ENCODE measurements around the gene CDH23. TPM values are rescaled to one million over a fixed set of nuclear protein-coding genes. Genes with fewer than 3 reads are reported as not detected.

CDH23 gene
- total RNA-seq, 2 donors from 2014 or later, result 1.1 to 2.8 TPM

- Mint-ChIP-seq H3K27ac (no peak overlapping the region), H3K27me3 (ENCODE audit: low read depth) (no peaks in the 10 kb centered on the region), H3K9me3 (no peaks in the 10 kb centered on the region), H3K4me3 (no peak overlapping the region), H3K36me3 (ENCODE audit: insufficient read depth in 2 of 2) (no peaks in the 10 kb centered on the region), H3K4me1 (ENCODE audit: low read depth) (no peaks in the 10 kb centered on the region)
- ATAC-seq (replicated peaks in 1 of 2), result no peak
- no peak for DNase-seq
Measured at GRCh38 chr10:71449026-71449425, 52.3 kb downstream of the CDH23 start.

GRCh38 chr10:71451754-71452153, 55.0 kb downstream of the CDH23 start:
- H3K27me3 Mint-ChIP-seq (ENCODE audit: low read depth), result peaks cover 6% of the 10 kb centered on the region
- H3K36me3 Mint-ChIP-seq (ENCODE audit: insufficient read depth in 2 of 2), result no peaks in the 10 kb centered on the region
- H3K4me1 Mint-ChIP-seq (ENCODE audit: low read depth), result no peaks in the 10 kb centered on the region
- DNase-seq (no peak), ATAC-seq (replicated peaks in 1 of 2) (no peak)
- no peaks in the 10 kb centered on the region for H3K9me3 Mint-ChIP-seq
- no peak overlapping the region for H3K27ac Mint-ChIP-seq
- H3K4me3 Mint-ChIP-seq, result no peak overlapping the region

GRCh38 chr10:71453186-71453585, 56.5 kb downstream of the CDH23 start:
- no peaks in the 10 kb centered on the region for H3K4me1 Mint-ChIP-seq (ENCODE audit: low read depth)
- DNase-seq (no peak), ATAC-seq (replicated peaks in 1 of 2) (no peak)
- H3K36me3 Mint-ChIP-seq (ENCODE audit: insufficient read depth in 2 of 2), result no peaks in the 10 kb centered on the region
- H3K9me3 Mint-ChIP-seq, result no peaks in the 10 kb centered on the region
- H3K27ac Mint-ChIP-seq, result no peak overlapping the region
- H3K27me3 Mint-ChIP-seq (ENCODE audit: low read depth), result peaks cover 6% of the 10 kb centered on the region
- no peak overlapping the region for H3K4me3 Mint-ChIP-seq

GRCh38 chr10:71454347-71454746, 57.6 kb downstream of the CDH23 start:
- ATAC-seq (replicated peaks in 1 of 2) (no peak), DNase-seq (no peak)
- Mint-ChIP-seq H3K9me3 (no peaks in the 10 kb centered on the region), H3K27me3 (ENCODE audit: low read depth) (peaks cover 6% of the 10 kb centered on the region), H3K36me3 (ENCODE audit: insufficient read depth in 2 of 2) (no peaks in the 10 kb centered on the region), H3K4me3 (no peak overlapping the region), H3K27ac (no peak overlapping the region), H3K4me1 (ENCODE audit: low read depth) (no peaks in the 10 kb centered on the region)

- ATAC-seq (replicated peaks in 1 of 2) (no peak), DNase-seq (no peak)
- Mint-ChIP-seq H3K4me1 (ENCODE audit: low read depth) (no peaks in the 10 kb centered on the region), H3K9me3 (no peaks in the 10 kb centered on the region), H3K27me3 (ENCODE audit: low read depth) (peaks cover 6% of the 10 kb centered on the region), H3K4me3 (no peak overlapping the region), H3K27ac (no peak overlapping the region), H3K36me3 (ENCODE audit: insufficient read depth in 2 of 2) (no peaks in the 10 kb centered on the region)
Measured at GRCh38 chr10:71455035-71455434, 58.3 kb downstream of the CDH23 start.

- H3K27me3 Mint-ChIP-seq (ENCODE audit: low read depth), result peaks cover 6% of the 10 kb centered on the region
- H3K4me3 Mint-ChIP-seq, result no peak overlapping the region
- no peaks in the 10 kb centered on the region for H3K9me3 Mint-ChIP-seq
- no peak for ATAC-seq (replicated peaks in 1 of 2)
- no peaks in the 10 kb centered on the region for H3K4me1 Mint-ChIP-seq (ENCODE audit: low read depth)
- no peak overlapping the region for H3K27ac Mint-ChIP-seq
- H3K36me3 Mint-ChIP-seq (ENCODE audit: insufficient read depth in 2 of 2), result no peaks in the 10 kb centered on the region
- DNase-seq, result no peak
Measured at GRCh38 chr10:71456631-71457030, 59.9 kb downstream of the CDH23 start.

- Mint-ChIP-seq H3K4me3 (no peak overlapping the region), H3K27ac (no peak overlapping the region), H3K4me1 (ENCODE audit: low read depth) (no peaks in the 10 kb centered on the region), H3K36me3 (ENCODE audit: insufficient read depth in 2 of 2) (no peaks in the 10 kb centered on the region), H3K9me3 (no peaks in the 10 kb centered on the region), H3K27me3 (ENCODE audit: low read depth) (peaks cover 6% of the 10 kb centered on the region)
- DNase-seq, result no peak
- no peak for ATAC-seq (replicated peaks in 1 of 2)
Measured at GRCh38 chr10:71457908-71458307, 61.2 kb downstream of the CDH23 start.

- H3K27ac Mint-ChIP-seq, result no peak overlapping the region
- H3K36me3 Mint-ChIP-seq (ENCODE audit: insufficient read depth in 2 of 2), result no peaks in the 10 kb centered on the region
Measured at GRCh38 chr10:71458387-71458786, 61.7 kb downstream of the CDH23 start.

GRCh38 chr10:71459513-71459912, 62.8 kb downstream of the CDH23 start:
- Mint-ChIP-seq H3K36me3 (ENCODE audit: insufficient read depth in 2 of 2) (no peaks in the 10 kb centered on the region), H3K27ac (no peak overlapping the region)

More at GRCh38 chr10:71458387-71458786, 61.7 kb downstream of the CDH23 start:
- DNase-seq, result no peak
- Mint-ChIP-seq H3K4me3 (no peak overlapping the region), H3K27me3 (ENCODE audit: low read depth) (peaks cover 6% of the 10 kb centered on the region), H3K9me3 (no peaks in the 10 kb centered on the region), H3K4me1 (ENCODE audit: low read depth) (no peaks in the 10 kb centered on the region)
- no peak for ATAC-seq (replicated peaks in 1 of 2)

GRCh38 chr10:71460615-71461014, 63.9 kb downstream of the CDH23 start:
- Mint-ChIP-seq H3K27me3 (ENCODE audit: low read depth) (peaks cover 5% of the 10 kb centered on the region), H3K4me1 (ENCODE audit: low read depth) (no peaks in the 10 kb centered on the region), H3K27ac (no peak overlapping the region), H3K4me3 (no peak overlapping the region), H3K36me3 (ENCODE audit: insufficient read depth in 2 of 2) (no peaks in the 10 kb centered on the region), H3K9me3 (no peaks in the 10 kb centered on the region)
- no peak for ATAC-seq (replicated peaks in 1 of 2)
- DNase-seq, result no peak

More at GRCh38 chr10:71459513-71459912, 62.8 kb downstream of the CDH23 start:
- Mint-ChIP-seq H3K27me3 (ENCODE audit: low read depth) (peaks cover 6% of the 10 kb centered on the region), H3K4me1 (ENCODE audit: low read depth) (no peaks in the 10 kb centered on the region), H3K4me3 (no peak overlapping the region), H3K9me3 (no peaks in the 10 kb centered on the region)
- no peak for DNase-seq
- ATAC-seq (replicated peaks in 1 of 2), result no peak

- H3K27me3 Mint-ChIP-seq (ENCODE audit: low read depth), result no peaks in the 10 kb centered on the region
- H3K9me3 Mint-ChIP-seq, result no peaks in the 10 kb centered on the region
- no peaks in the 10 kb centered on the region for H3K36me3 Mint-ChIP-seq (ENCODE audit: insufficient read depth in 2 of 2)
- no peak overlapping the region for H3K4me3 Mint-ChIP-seq
- no peaks in the 10 kb centered on the region for H3K4me1 Mint-ChIP-seq (ENCODE audit: low read depth)
- DNase-seq (no peak), ATAC-seq (replicated peaks in 1 of 2) (no peak)
- no peak overlapping the region for H3K27ac Mint-ChIP-seq
Measured at GRCh38 chr10:71461457-71461856, 64.7 kb downstream of the CDH23 start.

GRCh38 chr10:71462062-71462935, 65.6 kb downstream of the CDH23 start:
- H3K9me3 Mint-ChIP-seq, result no peaks in the 10 kb centered on the region
- H3K4me1 Mint-ChIP-seq (ENCODE audit: low read depth), result no peaks in the 10 kb centered on the region
- no peak for ATAC-seq (replicated peaks in 1 of 2)
- H3K27me3 Mint-ChIP-seq (ENCODE audit: low read depth), result no peaks in the 10 kb centered on the region
- no peak overlapping the region for H3K27ac Mint-ChIP-seq
- H3K36me3 Mint-ChIP-seq (ENCODE audit: insufficient read depth in 2 of 2), result no peaks in the 10 kb centered on the region
- H3K4me3 Mint-ChIP-seq, result no peak overlapping the region
- DNase-seq, result no peak

- Mint-ChIP-seq H3K4me1 (ENCODE audit: low read depth) (no peaks in the 10 kb centered on the region), H3K27ac (no peak overlapping the region), H3K27me3 (ENCODE audit: low read depth) (no peaks in the 10 kb centered on the region), H3K4me3 (no peak overlapping the region), H3K9me3 (no peaks in the 10 kb centered on the region), H3K36me3 (ENCODE audit: insufficient read depth in 2 of 2) (no peaks in the 10 kb centered on the region)
- no peak for ATAC-seq (replicated peaks in 1 of 2)
- no peak for DNase-seq
Measured at GRCh38 chr10:71463111-71463510, 66.4 kb downstream of the CDH23 start.

Measured in activated T-cell treated with anti-CD3 and anti-CD28 coated beads, Interleukin-2, amount 50 U/mL, for 72 hours (primary cell).